Measurements from ENCODE around the gene CD3D.

DNA sequence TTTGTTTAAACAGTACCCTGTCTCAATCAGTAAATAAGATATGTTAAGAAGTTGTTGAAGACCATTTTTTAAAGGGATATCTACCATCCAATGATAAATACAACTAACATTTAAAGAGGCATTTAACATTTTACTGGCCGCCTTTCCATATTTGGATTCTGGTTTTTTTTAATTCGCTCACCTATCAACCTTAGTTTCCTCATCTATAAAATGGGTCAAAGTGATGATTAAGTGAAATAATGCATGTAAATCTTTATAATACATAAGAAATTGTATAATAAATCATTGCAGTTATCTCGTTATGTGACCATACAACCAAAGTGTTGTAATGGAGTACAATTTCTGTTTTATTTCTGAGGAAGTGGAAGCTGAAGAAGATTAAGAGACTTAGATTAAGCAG is 41.2 kb upstream of the CD3D start:
- TF ChIP-seq POLR2A (IDR thresholded peaks at IDR 0.05): no peak
- TF ChIP-seq, protein P1, sequence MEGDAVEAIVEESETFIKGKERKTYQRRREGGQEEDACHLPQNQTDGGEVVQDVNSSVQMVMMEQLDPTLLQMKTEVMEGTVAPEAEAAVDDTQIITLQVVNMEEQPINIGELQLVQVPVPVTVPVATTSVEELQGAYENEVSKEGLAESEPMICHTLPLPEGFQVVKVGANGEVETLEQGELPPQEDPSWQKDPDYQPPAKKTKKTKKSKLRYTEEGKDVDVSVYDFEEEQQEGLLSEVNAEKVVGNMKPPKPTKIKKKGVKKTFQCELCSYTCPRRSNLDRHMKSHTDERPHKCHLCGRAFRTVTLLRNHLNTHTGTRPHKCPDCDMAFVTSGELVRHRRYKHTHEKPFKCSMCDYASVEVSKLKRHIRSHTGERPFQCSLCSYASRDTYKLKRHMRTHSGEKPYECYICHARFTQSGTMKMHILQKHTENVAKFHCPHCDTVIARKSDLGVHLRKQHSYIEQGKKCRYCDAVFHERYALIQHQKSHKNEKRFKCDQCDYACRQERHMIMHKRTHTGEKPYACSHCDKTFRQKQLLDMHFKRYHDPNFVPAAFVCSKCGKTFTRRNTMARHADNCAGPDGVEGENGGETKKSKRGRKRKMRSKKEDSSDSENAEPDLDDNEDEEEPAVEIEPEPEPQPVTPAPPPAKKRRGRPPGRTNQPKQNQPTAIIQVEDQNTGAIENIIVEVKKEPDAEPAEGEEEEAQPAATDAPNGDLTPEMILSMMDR (IDR thresholded peaks at IDR 0.05): no peak
